ENCODE measurements around the gene COL19A1.
"Not testable (repeated sequence)": the region's sequence is repeated elsewhere in the genome, so short reads cannot be mapped to it uniquely, and the experiment has no call there.

Gene COL19A1

GRCh38 chr6:69866351-69866769, at the start of gene COL19A1:
COL19A1 (plus strand) TSS chr6:69866556; CDS start chr6:69879568, 13,012 bp downstream.
- DNase-seq: peak; percentile 23

- no peak for DNase-seq
Observed at GRCh38 chr6:69816569-69816968, 49.8 kb upstream of the COL19A1 start.

- no peak for DNase-seq
Observed at GRCh38 chr6:69817358-69817757, 49.0 kb upstream of the COL19A1 start.

GRCh38 chr6:69818223-69818930, 48.0 kb upstream of the COL19A1 start:
- no peak for DNase-seq

- DNase-seq: no peak
Observed at GRCh38 chr6:69819138-69819537, 47.2 kb upstream of the COL19A1 start.

- no peak for DNase-seq
Observed at GRCh38 chr6:69820018-69820417, 46.3 kb upstream of the COL19A1 start.

GRCh38 chr6:69820438-69820837, 45.9 kb upstream of the COL19A1 start:
- no peak for DNase-seq

- DNase-seq: not testable (repeated sequence)
Observed at GRCh38 chr6:69824355-69824754, 42.0 kb upstream of the COL19A1 start.

- DNase-seq: no peak
Observed at GRCh38 chr6:69825904-69826303, 40.5 kb upstream of the COL19A1 start.

- DNase-seq: no peak
Observed at GRCh38 chr6:69827276-69827893, 39.0 kb upstream of the COL19A1 start.

- no peak for DNase-seq
Observed at GRCh38 chr6:69832558-69832957, 33.8 kb upstream of the COL19A1 start.

- peak; percentile 75 for DNase-seq
Observed at GRCh38 chr6:69835414-69836179, 30.8 kb upstream of the COL19A1 start.

- DNase-seq: no peak
Observed at GRCh38 chr6:69841862-69842261, 24.5 kb upstream of the COL19A1 start.

- no peak for DNase-seq
Observed at GRCh38 chr6:69843189-69843588, 23.2 kb upstream of the COL19A1 start.

GRCh38 chr6:69846312-69846711, 20.0 kb upstream of the COL19A1 start:
- no peak for DNase-seq

GRCh38 chr6:69846770-69847491, 19.4 kb upstream of the COL19A1 start:
- DNase-seq: no peak

GRCh38 chr6:69847492-69847788, 18.9 kb upstream of the COL19A1 start:
- no peak for DNase-seq

- no peak for DNase-seq
Observed at GRCh38 chr6:69848552-69848951, 17.8 kb upstream of the COL19A1 start.

GRCh38 chr6:69852706-69853105, 13.7 kb upstream of the COL19A1 start:
- DNase-seq: no peak

GRCh38 chr6:69861986-69862385, 4.4 kb upstream of the COL19A1 start:
- DNase-seq: no peak

GRCh38 chr6:69863766-69864165, 2.6 kb upstream of the COL19A1 start:
- DNase-seq: no peak

- no peak for DNase-seq
Observed at GRCh38 chr6:69865126-69865525, 1.2 kb upstream of the COL19A1 start.
